ENCODE measurements around the gene GNG4. TPM values are rescaled to one million over a fixed set of nuclear protein-coding genes. Genes with fewer than 3 reads are reported as not detected.

The GNG4 gene
- total RNA-seq, 4 donors from 2014 or later, result not detected

DNA sequence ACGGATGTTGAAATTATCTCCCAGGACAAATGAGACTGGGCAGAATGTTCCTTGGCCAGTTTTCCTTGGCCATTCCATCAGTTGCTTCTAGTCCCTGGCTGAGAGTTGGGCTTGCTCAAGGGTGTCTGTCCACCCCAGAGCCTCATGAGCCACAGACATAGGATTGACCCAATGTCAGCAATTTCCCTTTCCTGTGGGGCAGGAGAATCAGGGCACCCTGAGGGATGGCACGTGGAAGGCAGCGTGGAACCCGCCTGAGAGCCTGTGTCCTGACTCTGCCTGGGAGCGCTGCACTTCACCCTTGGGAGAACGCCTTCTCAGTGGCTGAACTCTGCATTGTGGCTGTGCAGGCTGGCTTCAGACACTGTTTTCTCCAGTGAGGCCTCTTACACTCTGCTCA lies 74.0 kb downstream of the GNG4 start:
- TF ChIP-seq, protein P1, sequence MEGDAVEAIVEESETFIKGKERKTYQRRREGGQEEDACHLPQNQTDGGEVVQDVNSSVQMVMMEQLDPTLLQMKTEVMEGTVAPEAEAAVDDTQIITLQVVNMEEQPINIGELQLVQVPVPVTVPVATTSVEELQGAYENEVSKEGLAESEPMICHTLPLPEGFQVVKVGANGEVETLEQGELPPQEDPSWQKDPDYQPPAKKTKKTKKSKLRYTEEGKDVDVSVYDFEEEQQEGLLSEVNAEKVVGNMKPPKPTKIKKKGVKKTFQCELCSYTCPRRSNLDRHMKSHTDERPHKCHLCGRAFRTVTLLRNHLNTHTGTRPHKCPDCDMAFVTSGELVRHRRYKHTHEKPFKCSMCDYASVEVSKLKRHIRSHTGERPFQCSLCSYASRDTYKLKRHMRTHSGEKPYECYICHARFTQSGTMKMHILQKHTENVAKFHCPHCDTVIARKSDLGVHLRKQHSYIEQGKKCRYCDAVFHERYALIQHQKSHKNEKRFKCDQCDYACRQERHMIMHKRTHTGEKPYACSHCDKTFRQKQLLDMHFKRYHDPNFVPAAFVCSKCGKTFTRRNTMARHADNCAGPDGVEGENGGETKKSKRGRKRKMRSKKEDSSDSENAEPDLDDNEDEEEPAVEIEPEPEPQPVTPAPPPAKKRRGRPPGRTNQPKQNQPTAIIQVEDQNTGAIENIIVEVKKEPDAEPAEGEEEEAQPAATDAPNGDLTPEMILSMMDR (IDR thresholded peaks at IDR 0.05; ENCODE audit: low read depth), result no peak

GRCh38 chr1:235573880-235574279 lies 75.7 kb downstream of the GNG4 start:
- TF ChIP-seq, protein P1 (IDR thresholded peaks at IDR 0.05; ENCODE audit: low read depth), result no peak

GRCh38 chr1:235571482-235571881 lies 78.1 kb downstream of the GNG4 start:
- TF ChIP-seq, protein P1 (IDR thresholded peaks at IDR 0.05; ENCODE audit: low read depth), result no peak

- TF ChIP-seq, protein P1 (IDR thresholded peaks at IDR 0.05; ENCODE audit: low read depth), result no peak
These were observed 81.6 kb downstream of the GNG4 start for GRCh38 chr1:235567812-235568503.

DNA sequence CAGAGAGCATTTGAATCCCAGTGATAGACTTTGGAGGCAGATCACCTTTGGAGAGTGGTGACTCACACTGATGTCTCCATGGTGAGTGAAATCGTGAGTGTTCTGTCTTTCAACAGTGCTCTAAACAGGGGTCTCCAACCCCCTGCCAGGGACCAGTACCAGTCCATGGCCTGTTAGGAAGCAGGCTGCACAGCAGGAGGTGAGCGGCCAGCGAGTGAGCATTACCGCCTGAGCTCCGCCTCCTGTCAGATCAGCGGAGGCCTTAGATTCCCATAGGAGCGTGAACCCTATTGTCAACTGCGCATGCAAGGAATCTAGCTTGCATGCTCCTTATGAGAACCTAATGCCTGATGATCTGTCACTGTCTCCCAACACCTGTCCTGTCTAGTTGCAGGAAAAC lies 83.5 kb downstream of the GNG4 start:
- TF ChIP-seq, protein P1 (IDR thresholded peaks at IDR 0.05; ENCODE audit: low read depth), result no peak

- TF ChIP-seq, protein P1 (IDR thresholded peaks at IDR 0.05; ENCODE audit: low read depth), result no peak
These were observed 86.0 kb downstream of the GNG4 start for GRCh38 chr1:235563513-235564061.

- TF ChIP-seq, protein P1 (IDR thresholded peaks at IDR 0.05; ENCODE audit: low read depth), result no peak
These were observed 87.0 kb downstream of the GNG4 start for GRCh38 chr1:235562589-235562988.

All from subcutaneous adipose tissue (tissue), 4 donors.